Measurements from ENCODE around the gene SLC32A1. TPM values are rescaled to one million over a fixed set of nuclear protein-coding genes. Genes with fewer than 3 reads are reported as not detected.

The SLC32A1 gene
- total and polyA plus RNA-seq, 2 of the 13 experiments (the other 11 are each of a cell fraction or from before 2014, with no cell fraction given) = not detected

GRCh38 chr20:38725931-38726803 lies 1.9 kb downstream of the SLC32A1 start (continued):
- no peak for TF ChIP-seq E2F1 (CRISPR knock-in tag; IDR thresholded peaks at IDR 0.05)
- TF ChIP-seq RFX1 (IDR thresholded peaks at IDR 0.05) = no peak
- no peak for TF ChIP-seq POGK (CRISPR knock-in tag; conservative IDR thresholded peaks at IDR 0.05)
- TF ChIP-seq CTCF (CRISPR knock-in tag; IDR thresholded peaks at IDR 0.05) = peak; percentile 93
- no peak for TF ChIP-seq SNAPC5 (CRISPR knock-in tag; IDR thresholded peaks at IDR 0.05; ENCODE audit: borderline replicate concordance)
- TF ChIP-seq GPN1 (CRISPR knock-in tag; IDR thresholded peaks at IDR 0.05; ENCODE audit: borderline replicate concordance) = no peak
- no peak for TF ChIP-seq TCF7 (IDR thresholded peaks at IDR 0.05; ENCODE audit: low read depth)
- TF ChIP-seq NFE2L1 (CRISPR knock-in tag; IDR thresholded peaks at IDR 0.05; ENCODE audit: borderline replicate concordance) = no peak
- TF ChIP-seq ZNF816 (CRISPR knock-in tag; IDR thresholded peaks at IDR 0.05; ENCODE audit: borderline replicate concordance) = no peak
- TF ChIP-seq ZNF383 (CRISPR knock-in tag; IDR thresholded peaks at IDR 0.05; ENCODE audit: borderline replicate concordance) = no peak
- TF ChIP-seq ZFP41 (CRISPR knock-in tag; IDR thresholded peaks at IDR 0.05; ENCODE audit: borderline replicate concordance) = no peak
- TF ChIP-seq XBP1 (CRISPR knock-in tag; IDR thresholded peaks at IDR 0.05) = no peak
- TF ChIP-seq THAP7 (CRISPR knock-in tag; IDR thresholded peaks at IDR 0.05) = no peak
- no peak for TF ChIP-seq MATR3 (CRISPR knock-in tag; IDR thresholded peaks at IDR 0.05)
- no peak for TF ChIP-seq ZNF562 (CRISPR knock-in tag; IDR thresholded peaks at IDR 0.05; ENCODE audit: borderline replicate concordance)
- no peak for TF ChIP-seq FOXP1 (IDR thresholded peaks at IDR 0.05)
- no peak for TF ChIP-seq FOXP1 (CRISPR knock-in tag; IDR thresholded peaks at IDR 0.05)
- TF ChIP-seq, protein P1, sequence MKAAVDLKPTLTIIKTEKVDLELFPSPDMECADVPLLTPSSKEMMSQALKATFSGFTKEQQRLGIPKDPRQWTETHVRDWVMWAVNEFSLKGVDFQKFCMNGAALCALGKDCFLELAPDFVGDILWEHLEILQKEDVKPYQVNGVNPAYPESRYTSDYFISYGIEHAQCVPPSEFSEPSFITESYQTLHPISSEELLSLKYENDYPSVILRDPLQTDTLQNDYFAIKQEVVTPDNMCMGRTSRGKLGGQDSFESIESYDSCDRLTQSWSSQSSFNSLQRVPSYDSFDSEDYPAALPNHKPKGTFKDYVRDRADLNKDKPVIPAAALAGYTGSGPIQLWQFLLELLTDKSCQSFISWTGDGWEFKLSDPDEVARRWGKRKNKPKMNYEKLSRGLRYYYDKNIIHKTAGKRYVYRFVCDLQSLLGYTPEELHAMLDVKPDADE (CRISPR knock-in tag; IDR thresholded peaks at IDR 0.05) = no peak
- no peak for TF ChIP-seq ZNF772 (CRISPR knock-in tag; IDR thresholded peaks at IDR 0.05)
- no peak for TF ChIP-seq ZNF766 (CRISPR knock-in tag; IDR thresholded peaks at IDR 0.05; ENCODE audit: borderline replicate concordance)
- no peak for TF ChIP-seq MEIS2 (CRISPR knock-in tag; IDR thresholded peaks at IDR 0.05)
- no peak for TF ChIP-seq GLMP (CRISPR knock-in tag; IDR thresholded peaks at IDR 0.05; ENCODE audit: borderline replicate concordance)
